ENCODE data around the gene C1orf21. TPM values are rescaled to one million over a fixed set of nuclear protein-coding genes. Genes with fewer than 3 reads are reported as not detected.
"Not testable (repeated sequence)": the region's sequence is repeated elsewhere in the genome, so short reads cannot be mapped to it uniquely, and the experiment has no call there.

The C1orf21 gene
- total RNA-seq, 2 experiments from 2014 or later = 4.6 to 5.1 TPM

DNA sequence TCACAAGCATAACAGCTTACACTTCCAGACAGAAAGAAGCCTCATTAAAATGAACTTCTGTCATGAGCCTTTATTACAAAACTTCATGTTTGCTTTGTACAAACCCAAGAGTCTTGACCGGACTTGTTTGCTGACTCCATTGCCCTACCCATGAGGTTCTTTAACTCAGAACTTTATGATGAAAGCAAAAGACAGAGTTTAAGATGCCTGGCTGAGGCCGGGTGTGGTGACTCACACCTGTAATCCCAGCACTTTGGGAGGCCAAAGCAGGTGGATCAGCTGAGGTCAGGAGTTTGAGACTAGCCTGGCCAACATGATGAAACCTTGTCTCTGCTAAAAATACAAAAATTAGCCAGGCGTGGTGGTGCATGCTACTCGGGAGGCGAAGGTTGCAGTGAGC is 225.4 kb downstream of the C1orf21 start:
- H3K27me3 Mint-ChIP-seq (ENCODE audit: low read depth); H3K9me3 Mint-ChIP-seq (ENCODE audit: insufficient read depth); ATAC-seq; H3K36me3 Mint-ChIP-seq (ENCODE audit: low read depth); DNase-seq; H3K27ac Mint-ChIP-seq; CTCF ChIA-PET; H3K4me1 Mint-ChIP-seq (ENCODE audit: low read depth); POLR2A ChIA-PET; H3K4me3 Mint-ChIP-seq: not testable (repeated sequence)

DNA sequence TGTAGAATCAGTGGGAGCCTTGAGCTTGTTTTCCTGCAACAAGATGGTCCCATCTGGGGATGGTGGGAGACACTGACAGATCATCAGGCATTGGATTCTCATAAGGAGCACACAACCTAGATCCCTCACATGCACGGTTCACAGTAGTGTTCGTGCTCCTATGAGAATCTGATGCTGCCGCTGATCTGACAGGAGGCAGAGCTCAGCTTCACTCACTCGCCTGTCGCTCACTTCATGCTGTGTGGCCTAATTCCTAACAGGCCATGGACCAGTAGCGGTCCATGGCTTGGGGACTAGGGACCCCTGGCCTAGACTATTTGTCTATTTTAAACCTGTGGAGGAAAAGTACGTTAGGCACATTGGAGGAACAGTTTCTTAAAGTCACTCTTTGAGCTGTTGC is 227.8 kb downstream of the C1orf21 start:
- ATAC-seq (no peak), DNase-seq (no peak)
- no peaks in the 10 kb centered on the region for H3K36me3 Mint-ChIP-seq (ENCODE audit: low read depth)
- ChIA-PET POLR2A (no interaction called here), CTCF (no interaction called here)
- H3K4me1 Mint-ChIP-seq (ENCODE audit: low read depth) = no peaks in the 10 kb centered on the region
- H3K27me3 Mint-ChIP-seq (ENCODE audit: low read depth) = no peaks in the 10 kb centered on the region
- no peak overlapping the region for H3K4me3 Mint-ChIP-seq
- H3K27ac Mint-ChIP-seq = no peak overlapping the region
- H3K9me3 Mint-ChIP-seq (ENCODE audit: insufficient read depth) = no peaks in the 10 kb centered on the region

DNA sequence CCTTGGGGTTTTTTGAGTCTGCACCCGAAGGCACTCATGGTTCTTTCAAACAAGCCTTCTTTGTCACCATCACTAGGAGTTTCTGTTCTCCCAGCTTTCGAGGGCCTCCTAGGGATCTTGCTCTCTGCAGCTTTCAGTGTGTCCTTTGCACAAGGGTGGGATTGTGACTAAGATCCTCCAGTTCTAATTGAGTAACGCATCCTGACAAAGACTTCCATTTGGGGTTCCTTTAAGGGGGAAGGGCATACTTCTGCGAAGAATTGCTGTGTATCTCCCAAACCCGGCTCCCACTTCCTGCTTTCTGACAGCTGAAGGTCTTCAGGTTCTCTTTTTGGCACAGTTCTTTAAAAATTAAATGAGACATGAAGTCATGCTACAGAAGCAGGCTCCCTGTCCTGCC is 228.5 kb downstream of the C1orf21 start:
- Mint-ChIP-seq H3K4me3 (no peak overlapping the region), H3K27me3 (ENCODE audit: low read depth) (no peaks in the 10 kb centered on the region), H3K4me1 (ENCODE audit: low read depth) (no peaks in the 10 kb centered on the region), H3K9me3 (ENCODE audit: insufficient read depth) (no peaks in the 10 kb centered on the region), H3K27ac (no peak overlapping the region), H3K36me3 (ENCODE audit: low read depth) (no peaks in the 10 kb centered on the region)
- CTCF ChIA-PET = no interaction called here
- POLR2A ChIA-PET = no interaction called here
- no peak for DNase-seq
- ATAC-seq = no peak

DNA sequence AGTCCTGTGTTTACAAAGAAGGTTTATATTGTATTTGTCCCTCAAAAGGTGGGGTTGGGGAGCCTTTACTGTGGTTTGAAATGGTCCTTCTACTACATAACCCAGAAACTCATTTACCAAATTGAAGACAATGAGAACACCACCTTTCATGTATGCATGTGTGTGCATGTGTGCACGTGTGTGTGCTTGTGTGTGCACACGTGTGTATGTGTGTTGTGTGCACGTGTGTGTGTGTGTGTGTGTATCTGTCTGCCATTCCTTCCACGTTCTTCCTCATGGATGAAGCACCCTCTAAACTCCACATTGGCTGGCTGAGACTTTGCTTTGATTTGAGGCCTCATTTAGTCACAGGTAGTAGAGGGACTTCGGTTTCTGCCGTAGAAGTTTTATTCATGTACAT is 229.7 kb downstream of the C1orf21 start:
- CTCF ChIA-PET = no interaction called here
- no peak for ATAC-seq
- POLR2A ChIA-PET = no interaction called here
- no peaks in the 10 kb centered on the region for H3K4me1 Mint-ChIP-seq (ENCODE audit: low read depth)
- H3K4me3 Mint-ChIP-seq = no peak overlapping the region
- no peaks in the 10 kb centered on the region for H3K27me3 Mint-ChIP-seq (ENCODE audit: low read depth)
- no peak overlapping the region for H3K27ac Mint-ChIP-seq
- H3K36me3 Mint-ChIP-seq (ENCODE audit: low read depth) = no peaks in the 10 kb centered on the region
- no peaks in the 10 kb centered on the region for H3K9me3 Mint-ChIP-seq (ENCODE audit: insufficient read depth)
- DNase-seq = no peak

DNA sequence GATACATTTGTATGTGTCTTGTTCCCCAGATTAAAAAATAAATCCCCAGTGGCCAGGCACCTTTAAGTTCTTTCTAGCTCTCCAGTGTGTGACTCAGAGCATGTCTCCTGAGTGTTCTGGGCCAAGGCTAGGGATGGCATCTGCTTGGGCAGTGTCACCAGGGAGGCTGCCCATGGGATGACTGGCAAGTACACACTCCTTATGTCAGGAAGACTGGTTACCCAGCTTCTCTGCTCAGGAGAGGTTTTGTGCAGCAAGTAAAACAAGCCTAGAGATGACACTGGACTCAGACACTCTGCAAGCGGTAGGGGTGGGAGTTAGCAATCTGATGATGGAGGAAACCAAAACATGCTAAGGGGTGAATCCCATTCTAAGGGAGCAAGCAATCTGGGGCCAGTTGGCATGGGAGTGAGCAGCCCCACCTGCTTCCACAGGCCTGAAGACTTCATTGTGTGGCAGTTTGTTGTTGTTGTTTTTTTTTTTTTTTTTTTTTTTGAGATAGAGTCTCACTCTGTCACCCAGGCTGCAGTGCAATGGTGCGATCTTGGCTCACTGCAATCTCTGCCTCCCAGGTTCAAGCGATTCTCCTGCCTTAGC is 230.7 kb downstream of the C1orf21 start:
- Mint-ChIP-seq H3K27ac (no peak overlapping the region), H3K27me3 (ENCODE audit: low read depth) (no peaks in the 10 kb centered on the region), H3K9me3 (ENCODE audit: insufficient read depth) (no peaks in the 10 kb centered on the region), H3K4me1 (ENCODE audit: low read depth) (no peaks in the 10 kb centered on the region), H3K4me3 (no peak overlapping the region), H3K36me3 (ENCODE audit: low read depth) (no peaks in the 10 kb centered on the region)
- DNase-seq (no peak), ATAC-seq (no peak)
- POLR2A ChIA-PET = no interaction called here
- CTCF ChIA-PET = no interaction called here

DNA sequence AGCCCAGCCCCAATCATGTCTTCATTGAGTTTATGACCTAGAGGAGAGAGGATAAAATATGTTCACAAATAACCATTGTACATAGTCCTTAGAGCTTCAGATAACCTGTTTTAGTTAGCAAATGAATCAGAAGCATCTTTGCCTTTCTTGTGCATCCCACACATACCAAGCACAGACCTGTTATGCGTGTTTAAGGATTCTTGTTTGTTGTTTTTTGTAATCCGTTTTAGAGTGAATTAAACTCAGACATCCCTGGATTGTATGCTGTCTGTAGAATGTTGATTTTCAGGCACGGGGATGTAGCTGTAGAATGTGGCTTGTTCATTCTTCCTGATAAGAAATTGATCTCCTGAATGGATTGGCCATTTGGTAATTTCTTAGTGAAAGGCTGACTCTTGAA is 232.0 kb downstream of the C1orf21 start:
- H3K4me1 Mint-ChIP-seq (ENCODE audit: low read depth) = no peaks in the 10 kb centered on the region
- ChIA-PET CTCF (no interaction called here), POLR2A (no interaction called here)
- no peak overlapping the region for H3K4me3 Mint-ChIP-seq
- H3K27me3 Mint-ChIP-seq (ENCODE audit: low read depth) = no peaks in the 10 kb centered on the region
- ATAC-seq = no peak
- no peak overlapping the region for H3K27ac Mint-ChIP-seq
- H3K9me3 Mint-ChIP-seq (ENCODE audit: insufficient read depth) = no peaks in the 10 kb centered on the region
- no peak for DNase-seq
- H3K36me3 Mint-ChIP-seq (ENCODE audit: low read depth) = no peaks in the 10 kb centered on the region

DNA sequence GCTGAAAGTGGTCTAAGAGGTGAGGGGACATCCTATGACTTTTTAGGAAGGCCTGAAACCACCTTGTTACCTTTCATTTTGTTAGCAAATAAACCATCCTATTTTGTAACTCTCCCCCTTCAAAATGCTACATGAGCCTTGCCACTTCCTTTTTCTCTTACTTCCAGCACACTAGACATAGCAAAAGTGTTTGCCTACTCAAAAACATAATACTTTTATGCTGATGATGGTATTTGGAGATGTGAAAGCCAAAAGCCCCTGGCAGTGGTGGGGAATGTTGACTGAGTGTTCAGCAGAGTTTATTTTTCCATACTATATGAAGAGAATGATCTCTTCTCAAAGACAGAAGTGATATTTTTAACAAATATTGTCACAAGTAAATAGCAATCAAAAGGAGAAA is 233.6 kb downstream of the C1orf21 start:
- H3K27ac Mint-ChIP-seq = no peak overlapping the region
- H3K27me3 Mint-ChIP-seq (ENCODE audit: low read depth) = no peaks in the 10 kb centered on the region
- CTCF ChIA-PET = no interaction called here
- POLR2A ChIA-PET = no interaction called here
- no peaks in the 10 kb centered on the region for H3K36me3 Mint-ChIP-seq (ENCODE audit: low read depth)
- no peaks in the 10 kb centered on the region for H3K4me1 Mint-ChIP-seq (ENCODE audit: low read depth)
- no peak overlapping the region for H3K4me3 Mint-ChIP-seq
- ATAC-seq (no peak), DNase-seq (no peak)
- no peaks in the 10 kb centered on the region for H3K9me3 Mint-ChIP-seq (ENCODE audit: insufficient read depth)

DNA sequence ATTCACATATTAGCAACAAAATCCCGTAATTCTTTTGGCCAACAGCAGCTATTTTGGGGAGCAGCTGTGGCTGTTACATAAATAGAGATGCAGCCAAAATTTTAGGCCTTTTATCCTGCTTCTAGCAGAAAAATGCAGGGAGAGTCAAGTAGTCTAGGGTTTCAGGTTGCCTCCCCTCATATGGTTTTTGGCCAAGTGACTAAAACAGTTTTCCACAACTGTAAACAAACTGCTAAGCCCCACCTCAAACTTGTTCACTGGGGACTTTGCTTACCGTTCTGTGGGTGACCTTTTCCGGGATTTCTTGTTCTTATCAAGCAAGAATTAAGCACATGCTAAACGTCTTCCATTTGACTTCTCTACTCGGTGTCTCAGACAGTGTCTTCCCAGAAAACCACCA is 234.4 kb downstream of the C1orf21 start:
- no peak for DNase-seq

DNA sequence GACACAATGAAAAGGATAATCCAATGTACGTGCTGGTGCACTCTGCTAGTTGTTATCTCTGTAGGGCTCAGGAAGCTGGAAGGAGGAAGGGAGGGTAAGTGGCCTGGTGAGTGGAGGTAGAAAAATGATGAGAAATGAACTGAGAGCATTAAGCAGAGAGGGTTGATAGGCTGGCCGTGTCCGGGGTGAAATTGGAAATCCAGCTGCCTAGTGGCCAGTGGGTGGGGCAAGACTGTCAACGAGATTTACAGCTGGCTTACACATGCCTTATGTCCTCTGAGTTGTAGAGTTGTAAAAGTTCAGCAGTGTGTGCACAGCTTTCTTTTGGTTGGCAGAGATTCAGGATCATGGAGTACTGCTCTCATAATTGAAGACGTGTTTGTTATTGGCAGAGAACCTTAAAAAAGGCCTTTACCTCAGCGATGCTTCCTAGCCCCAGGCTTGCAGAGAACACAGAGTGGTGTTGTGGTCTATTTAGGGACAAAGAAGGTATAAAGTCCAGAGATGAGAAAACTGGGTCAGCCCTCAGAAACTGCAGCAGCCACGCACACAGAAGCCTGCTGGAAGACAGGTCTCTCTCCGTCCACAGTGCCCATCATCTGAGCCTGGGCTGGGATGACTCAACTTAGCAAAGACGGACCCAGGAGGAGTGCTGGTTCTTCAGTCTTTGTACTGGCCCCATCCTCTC is 235.5 kb downstream of the C1orf21 start:
- DNase-seq (no peak), ATAC-seq (no peak)
- ChIA-PET CTCF (no interaction called here), POLR2A (no interaction called here)
- no peaks in the 10 kb centered on the region for H3K4me1 Mint-ChIP-seq (ENCODE audit: low read depth)
- no peak overlapping the region for H3K4me3 Mint-ChIP-seq
- H3K9me3 Mint-ChIP-seq (ENCODE audit: insufficient read depth) = no peaks in the 10 kb centered on the region
- H3K27me3 Mint-ChIP-seq (ENCODE audit: low read depth) = no peaks in the 10 kb centered on the region
- H3K36me3 Mint-ChIP-seq (ENCODE audit: low read depth) = no peaks in the 10 kb centered on the region
- no peak overlapping the region for H3K27ac Mint-ChIP-seq

More for the DNA sequence above, 234.4 kb downstream of the C1orf21 start:
- ChIA-PET CTCF (no interaction called here), POLR2A (no interaction called here)
- Mint-ChIP-seq H3K36me3 (ENCODE audit: low read depth) (no peaks in the 10 kb centered on the region), H3K27me3 (ENCODE audit: low read depth) (no peaks in the 10 kb centered on the region), H3K4me3 (no peak overlapping the region), H3K27ac (no peak overlapping the region), H3K4me1 (ENCODE audit: low read depth) (no peaks in the 10 kb centered on the region), H3K9me3 (ENCODE audit: insufficient read depth) (no peaks in the 10 kb centered on the region)
- no peak for ATAC-seq

DNA sequence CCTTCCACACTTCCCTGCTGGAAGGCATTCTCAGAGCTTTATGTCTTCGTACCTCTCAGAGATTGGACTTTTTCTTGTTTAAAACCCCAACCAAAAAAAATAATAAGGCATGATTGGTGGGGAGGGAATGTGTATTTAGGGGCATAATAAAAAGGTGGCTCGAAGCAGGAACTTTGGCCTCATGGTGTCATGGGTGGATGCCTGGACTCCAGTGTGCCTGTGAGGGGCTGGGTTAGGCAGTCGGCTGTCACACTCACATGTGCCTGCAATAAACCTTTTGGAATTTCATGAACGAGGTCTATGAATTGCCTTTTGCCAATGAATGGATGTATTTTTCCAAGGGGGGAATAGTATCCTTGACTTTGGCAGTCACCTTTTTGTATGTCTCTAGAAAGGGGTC is 236.6 kb downstream of the C1orf21 start:
- ATAC-seq (no peak), DNase-seq (no peak)
- H3K27me3 Mint-ChIP-seq (ENCODE audit: low read depth) = no peaks in the 10 kb centered on the region
- H3K9me3 Mint-ChIP-seq (ENCODE audit: insufficient read depth) = no peaks in the 10 kb centered on the region
- CTCF ChIA-PET = no interaction called here
- no peak overlapping the region for H3K4me3 Mint-ChIP-seq
- POLR2A ChIA-PET = no interaction called here
- no peaks in the 10 kb centered on the region for H3K4me1 Mint-ChIP-seq (ENCODE audit: low read depth)
- no peak overlapping the region for H3K27ac Mint-ChIP-seq
- no peaks in the 10 kb centered on the region for H3K36me3 Mint-ChIP-seq (ENCODE audit: low read depth)

DNA sequence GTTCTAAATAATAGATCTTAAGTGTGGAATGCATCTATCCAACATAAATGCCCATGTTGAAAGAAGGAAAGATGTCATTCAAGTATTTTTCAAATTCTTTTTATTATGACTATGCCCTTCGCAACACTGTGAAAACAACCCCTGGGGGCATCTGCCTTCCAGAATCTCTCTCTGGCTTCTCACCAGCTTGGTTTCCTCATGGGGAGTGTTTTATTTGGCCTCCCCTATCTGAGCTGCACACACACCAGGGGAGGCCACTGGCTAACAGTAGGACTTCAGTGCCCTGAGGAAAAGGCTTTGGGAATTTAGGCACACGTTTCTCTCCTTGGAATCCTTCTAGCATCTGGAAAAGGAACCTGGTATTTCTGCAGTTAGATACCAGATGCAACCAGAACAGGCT is 237.2 kb downstream of the C1orf21 start:
- Mint-ChIP-seq H3K27me3 (ENCODE audit: low read depth) (no peaks in the 10 kb centered on the region), H3K9me3 (ENCODE audit: insufficient read depth) (no peaks in the 10 kb centered on the region), H3K36me3 (ENCODE audit: low read depth) (no peaks in the 10 kb centered on the region), H3K27ac (no peak overlapping the region), H3K4me1 (ENCODE audit: low read depth) (no peaks in the 10 kb centered on the region), H3K4me3 (no peak overlapping the region)
- ChIA-PET POLR2A (no interaction called here), CTCF (no interaction called here)
- ATAC-seq = no peak
- DNase-seq = no peak

DNA sequence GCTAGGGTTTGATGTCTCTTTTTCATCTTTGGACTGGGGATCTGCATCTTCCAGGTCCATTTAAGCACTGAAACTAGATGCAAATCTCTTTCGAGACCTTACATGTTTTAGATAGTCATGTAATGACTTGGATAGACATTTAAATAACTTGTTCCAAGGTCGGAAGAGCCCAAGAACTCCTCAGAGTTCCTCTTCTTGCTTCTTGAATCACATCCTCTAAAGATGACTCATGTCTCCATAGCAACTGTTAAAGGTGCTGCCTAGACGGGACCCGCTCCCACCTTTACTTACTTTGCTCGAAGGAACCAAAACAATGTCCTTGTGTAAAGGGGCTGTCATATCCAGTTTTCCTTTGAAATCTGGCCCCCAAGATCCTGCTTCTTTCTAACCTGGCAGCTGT is 237.8 kb downstream of the C1orf21 start:
- CTCF ChIA-PET = no interaction called here
- DNase-seq (no peak), ATAC-seq (no peak)
- Mint-ChIP-seq H3K4me3 (no peak overlapping the region), H3K27me3 (ENCODE audit: low read depth) (no peaks in the 10 kb centered on the region), H3K4me1 (ENCODE audit: low read depth) (no peaks in the 10 kb centered on the region), H3K9me3 (ENCODE audit: insufficient read depth) (no peaks in the 10 kb centered on the region), H3K36me3 (ENCODE audit: low read depth) (no peaks in the 10 kb centered on the region), H3K27ac (no peak overlapping the region)
- POLR2A ChIA-PET = no interaction called here

DNA sequence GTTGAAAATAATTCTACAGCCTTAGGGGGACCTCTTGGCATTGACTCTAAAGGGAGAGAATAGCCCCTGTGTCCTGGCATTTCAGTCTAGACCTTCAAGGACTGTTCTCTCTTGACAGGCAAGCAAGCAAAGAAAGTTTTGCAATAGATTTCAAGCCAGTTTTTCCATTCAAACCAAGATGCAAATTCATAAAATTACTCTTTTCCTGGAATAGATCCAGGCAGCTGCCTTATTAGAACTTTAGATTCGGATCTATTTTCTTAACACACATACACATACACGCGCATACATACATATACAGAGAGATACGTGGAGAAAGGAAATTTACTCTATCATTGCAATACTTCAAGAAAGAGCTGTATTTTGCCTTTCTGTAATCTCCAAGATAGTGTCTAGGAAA is 238.4 kb downstream of the C1orf21 start:
- Mint-ChIP-seq H3K36me3 (ENCODE audit: low read depth) (no peaks in the 10 kb centered on the region), H3K27me3 (ENCODE audit: low read depth) (no peaks in the 10 kb centered on the region), H3K4me3 (no peak overlapping the region), H3K9me3 (ENCODE audit: insufficient read depth) (no peaks in the 10 kb centered on the region), H3K4me1 (ENCODE audit: low read depth) (no peaks in the 10 kb centered on the region), H3K27ac (no peak overlapping the region)
- DNase-seq = no peak
- CTCF ChIA-PET = no interaction called here
- no peak for ATAC-seq
- POLR2A ChIA-PET = no interaction called here
